ENCODE measurements around the gene CCDC171. TPM values are rescaled to one million over a fixed set of nuclear protein-coding genes. Genes with fewer than 3 reads are reported as not detected.

Gene CCDC171
- total and polyA plus RNA-seq, 8 donors, result 1.2 to 26.3 (median 2.7) TPM; not detected in 1

DNA sequence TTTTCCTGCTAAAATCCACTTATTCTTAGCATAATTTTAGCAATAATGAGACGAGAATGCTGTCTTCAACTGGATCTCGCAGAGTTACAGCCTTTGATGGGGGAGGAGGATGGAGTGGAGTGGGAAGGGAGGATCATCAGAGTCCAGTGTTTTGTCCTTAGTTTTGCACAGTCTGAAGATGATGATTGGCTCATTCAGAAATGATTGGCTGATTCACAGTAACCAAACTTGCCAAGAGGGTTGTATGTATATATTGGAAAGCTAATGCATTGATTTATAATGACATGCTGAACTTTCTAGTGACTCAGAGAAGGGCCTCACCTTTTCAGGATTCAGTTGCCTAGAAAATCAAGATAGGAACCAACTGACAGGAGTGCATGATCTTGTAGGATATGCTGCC is 448.0 kb downstream of the CCDC171 start:
- 85 to 96% (median 91%) methylated on average over 2 of the region's 2 CpGs for WGBS, 5 donors
- Histone ChIP-seq H3K27me3 (no peaks in the 10 kb centered on the region), H3K4me3 (no peak overlapping the region), H3K4me1 (no peaks in the 10 kb centered on the region), H3K36me3 (no peaks in the 10 kb centered on the region), H3K9me3 (peaks cover 0 to 4% (median 1%) of the 10 kb centered on the region in 4 donors), H3K27ac (no peak overlapping the region)
- no peak for DNase-seq
- TF ChIP-seq EP300 (IDR thresholded peaks at IDR 0.05) (no peak), POLR2AphosphoS5 (IDR thresholded peaks at IDR 0.05) (no peak), CTCF (IDR thresholded peaks at IDR 0.05) (no peak), POLR2A (IDR thresholded peaks at IDR 0.05) (no peak)
- intact Hi-C loops (cut with DNase I; ENCODE audit: low total_unique reads), result no loop called here

DNA sequence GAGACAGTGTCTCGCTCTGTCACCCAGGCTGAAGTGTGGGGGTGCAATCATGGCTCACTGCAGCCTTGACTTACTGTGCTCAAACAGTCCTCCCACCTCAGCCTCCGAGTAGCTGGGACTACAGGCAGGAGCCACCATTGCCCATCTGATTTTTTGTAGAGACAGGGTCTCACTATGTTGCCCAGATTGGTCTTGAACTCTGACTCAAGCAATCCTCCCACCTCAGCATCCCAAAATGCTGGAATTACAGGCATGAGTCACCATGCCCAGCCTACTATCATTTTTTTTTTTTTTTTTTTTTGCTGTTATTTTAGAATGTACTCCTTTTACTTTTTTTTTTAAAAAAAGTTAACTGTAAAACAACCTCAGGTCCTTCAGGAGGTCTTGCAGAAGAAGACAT is 449.0 kb downstream of the CCDC171 start:
- intact Hi-C loops (cut with DNase I; ENCODE audit: low total_unique reads), result no loop called here

DNA sequence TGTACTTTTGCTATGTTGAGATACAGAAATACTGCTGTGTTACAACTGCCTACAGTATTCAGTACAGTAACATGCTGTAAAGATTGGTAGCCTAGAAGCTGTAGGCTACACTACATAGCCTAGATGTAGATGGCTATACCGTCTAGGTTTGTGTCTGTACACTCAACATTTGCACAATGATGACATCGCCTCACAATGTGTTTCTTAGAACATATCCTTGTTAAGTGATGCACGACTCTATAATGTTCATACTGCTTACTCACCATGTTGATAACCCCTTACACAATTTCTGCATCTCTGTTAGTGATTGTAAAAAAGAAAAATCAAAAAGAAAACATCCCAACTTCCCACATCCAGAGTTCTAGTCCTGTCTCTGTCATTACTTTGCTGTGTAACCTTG is 450.0 kb downstream of the CCDC171 start:
- Histone ChIP-seq H3K27me3 (no peaks in the 10 kb centered on the region), H3K27ac (no peak overlapping the region), H3K9me3 (peaks cover 0 to 3% (median 0%) of the 10 kb centered on the region in 4 donors), H3K4me3 (no peak overlapping the region), H3K4me1 (no peaks in the 10 kb centered on the region), H3K36me3 (no peaks in the 10 kb centered on the region)
- no peak for DNase-seq
- WGBS, 5 donors, result 84 to 88% (median 84%) methylated on average over 3 of the region's 3 CpGs
- intact Hi-C loops (cut with DNase I; ENCODE audit: low total_unique reads), result no loop called here
- TF ChIP-seq POLR2A (IDR thresholded peaks at IDR 0.05) (no peak), EP300 (IDR thresholded peaks at IDR 0.05) (no peak), POLR2AphosphoS5 (IDR thresholded peaks at IDR 0.05) (no peak), CTCF (IDR thresholded peaks at IDR 0.05) (no peak)

More for the DNA sequence above, 449.0 kb downstream of the CCDC171 start:
- Histone ChIP-seq H3K27me3 (no peaks in the 10 kb centered on the region), H3K9me3 (peaks cover 0 to 3% (median 0%) of the 10 kb centered on the region in 4 donors), H3K4me3 (no peak overlapping the region), H3K36me3 (no peaks in the 10 kb centered on the region), H3K4me1 (no peaks in the 10 kb centered on the region), H3K27ac (no peak overlapping the region)
- 71 to 95% (median 92%) methylated on average over 2 of the region's 2 CpGs for WGBS, 5 donors
- no peak for DNase-seq
- TF ChIP-seq EP300 (IDR thresholded peaks at IDR 0.05), result no peak
- TF ChIP-seq CTCF (IDR thresholded peaks at IDR 0.05), result no peak
- no peak for TF ChIP-seq POLR2A (IDR thresholded peaks at IDR 0.05)
- no peak for TF ChIP-seq POLR2AphosphoS5 (IDR thresholded peaks at IDR 0.05)

DNA sequence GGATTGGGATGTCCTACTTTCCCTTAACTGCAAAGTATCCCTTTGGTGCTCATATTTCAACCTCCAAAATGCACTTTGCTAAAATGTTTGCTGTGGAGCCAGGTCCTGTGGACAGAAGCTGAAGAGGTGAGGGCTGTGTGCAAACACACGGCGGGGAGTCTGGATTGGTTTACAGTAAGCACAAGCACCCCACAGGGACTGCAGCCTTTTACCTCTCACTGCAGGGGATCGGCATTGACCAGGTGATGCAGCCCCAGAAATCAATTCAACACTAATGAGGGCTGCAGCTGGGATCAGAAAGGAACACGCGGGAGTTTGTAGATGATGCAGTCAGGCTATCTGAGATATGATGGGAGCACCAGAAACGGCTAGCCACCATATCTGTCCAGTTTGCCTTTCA is 450.9 kb downstream of the CCDC171 start:
- WGBS, 5 donors, result 35 to 79% (median 53%) methylated on average over 5 to 6 of the region's 6 CpGs
- TF ChIP-seq POLR2AphosphoS5 (IDR thresholded peaks at IDR 0.05) (no peak), EP300 (IDR thresholded peaks at IDR 0.05) (no peak), CTCF (IDR thresholded peaks at IDR 0.05) (no peak), POLR2A (IDR thresholded peaks at IDR 0.05) (no peak)

More for the DNA sequence above, 450.9 kb downstream of the CCDC171 start:
- no peak for DNase-seq
- no peaks in the 10 kb centered on the region for H3K27me3 ChIP-seq
- peaks cover 0 to 6% (median 1%) of the 10 kb centered on the region in 4 donors for H3K9me3 ChIP-seq
- no peaks in the 10 kb centered on the region for H3K36me3 ChIP-seq
- H3K4me1 ChIP-seq, result no peaks in the 10 kb centered on the region
- H3K4me3 ChIP-seq, result no peak overlapping the region
- H3K27ac ChIP-seq, result no peak overlapping the region
- intact Hi-C loops (cut with DNase I; ENCODE audit: low total_unique reads), result no loop called here
